SKM-1 (cell line): Measurements from ENCODE around the gene RERG.
"Not testable (repeated sequence)": the region's sequence is repeated elsewhere in the genome, so short reads cannot be mapped to it uniquely, and the experiment has no call there.

Source experiments
- DNase-seq: peaks from one replicate; lab custom pipeline; 2025; ENCODE audit not compliant: unreplicated experiment; lab: John Stamatoyannopoulos, UW

The RERG gene

DNA sequence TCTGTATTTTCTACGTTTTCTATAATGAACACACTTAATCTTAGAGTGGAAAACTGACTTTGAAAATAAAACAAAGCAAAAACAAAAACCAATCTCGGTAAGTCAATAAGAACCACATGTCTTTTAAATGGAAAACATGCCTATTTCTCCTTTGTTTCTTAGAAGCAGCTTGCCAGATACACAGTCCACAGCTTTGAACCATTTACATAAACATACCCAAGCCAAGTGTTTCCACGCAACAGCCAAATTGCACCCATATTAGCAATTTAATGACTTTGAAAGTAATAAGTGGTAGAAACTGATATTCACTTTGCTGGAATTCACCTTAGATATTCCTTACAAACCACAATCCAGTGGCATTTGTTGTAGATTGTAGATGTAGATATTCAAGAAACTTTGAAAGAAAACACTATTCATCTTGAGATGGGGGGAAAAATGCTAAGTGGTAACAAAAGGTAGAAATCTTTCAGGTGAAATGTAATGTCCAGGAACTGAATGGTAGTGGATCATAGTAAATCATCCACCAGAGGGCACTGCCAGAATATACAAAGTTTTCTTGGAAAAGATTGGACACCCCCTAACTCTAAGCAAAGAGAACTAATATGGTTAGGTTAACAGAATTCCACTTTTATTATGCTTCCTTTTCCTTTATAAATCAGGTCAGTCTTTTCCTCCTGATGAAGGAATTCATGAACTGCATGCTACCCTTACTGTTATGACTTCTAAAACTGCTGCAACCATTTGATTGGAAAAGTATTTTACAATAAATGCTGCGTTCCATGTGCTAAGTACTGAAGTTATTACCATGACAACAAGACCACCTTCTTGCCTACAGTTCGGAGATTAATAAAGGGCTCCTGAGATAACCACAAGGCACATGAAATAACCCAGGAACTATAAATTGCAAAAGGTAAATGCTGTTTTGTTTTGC lies 69.8 kb downstream of the RERG start:
- no peak for DNase-seq

DNA sequence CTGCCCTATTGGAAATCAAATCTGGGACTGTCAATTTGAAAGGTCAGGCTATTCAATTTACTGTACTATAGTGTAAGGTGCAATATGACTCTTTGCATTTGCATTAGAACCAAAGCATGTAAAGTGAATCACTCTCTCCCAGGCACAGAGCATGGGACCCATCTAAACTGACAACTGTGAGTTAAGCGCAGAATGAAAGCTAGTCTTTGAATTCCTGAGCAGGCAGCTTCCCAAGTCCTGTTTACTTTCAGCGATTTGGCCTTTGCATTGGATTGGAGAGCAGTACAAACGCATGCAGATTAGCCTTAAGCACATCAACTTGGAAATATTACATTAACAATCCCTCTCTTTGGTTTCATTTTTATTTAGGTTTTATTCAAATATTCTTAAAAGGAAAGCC lies 74.6 kb downstream of the RERG start:
- no peak for DNase-seq

DNA sequence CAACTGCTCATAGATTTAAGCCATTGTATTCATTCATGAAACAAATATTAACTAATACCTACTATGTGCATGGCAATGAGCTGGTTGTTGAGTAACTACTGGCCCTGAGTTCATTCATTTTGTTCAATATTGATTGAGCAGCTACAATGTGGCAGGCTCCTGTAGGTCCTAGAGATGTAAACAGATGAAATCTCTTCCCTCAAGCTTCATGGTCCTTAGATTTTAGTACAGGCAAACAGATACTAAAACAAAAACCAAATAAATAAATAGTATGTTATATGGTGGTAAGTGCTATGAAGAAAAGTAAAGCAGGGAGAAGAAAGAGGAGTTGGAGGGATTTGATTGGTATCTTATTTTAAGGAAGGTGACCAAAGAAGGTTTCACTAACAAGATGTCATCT lies 77.8 kb downstream of the RERG start:
- DNase-seq: no peak

DNA sequence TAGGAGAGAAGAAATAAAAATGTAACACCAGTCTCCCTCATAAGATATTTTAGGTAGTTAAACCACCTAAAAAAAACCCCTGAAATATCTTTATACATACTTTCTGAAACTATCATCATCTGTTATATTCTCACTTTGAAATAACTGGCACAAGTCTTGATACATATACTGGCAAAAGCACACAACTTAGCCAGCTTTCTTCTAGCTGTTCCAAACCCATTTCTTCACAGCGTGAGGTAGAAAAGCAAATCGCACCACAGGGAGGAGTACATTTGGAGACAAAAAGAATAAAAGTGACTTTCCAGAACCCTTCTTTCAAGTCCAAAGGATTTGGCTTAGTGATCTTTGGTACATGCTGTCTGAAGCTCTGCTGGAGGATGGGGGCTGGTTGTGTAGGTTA lies 78.5 kb downstream of the RERG start:
- DNase-seq: no peak

DNA sequence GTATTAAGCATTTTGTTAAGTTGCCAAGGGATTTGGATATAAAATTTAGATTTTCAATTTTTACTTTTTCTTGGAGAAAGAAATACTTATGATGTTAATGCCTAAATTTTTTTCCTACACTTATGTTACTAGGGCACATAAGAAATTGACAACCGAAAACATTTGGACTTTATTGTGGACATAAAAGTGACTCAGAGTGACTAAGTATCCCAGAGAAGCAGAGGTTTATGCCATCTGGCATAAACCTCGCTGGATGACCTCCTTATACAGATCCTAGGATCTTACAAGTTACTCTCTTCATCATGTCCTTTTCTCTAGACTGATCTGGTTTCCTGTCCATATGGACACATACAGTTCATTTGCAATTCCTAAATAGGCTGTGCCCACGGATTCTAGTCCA lies 89.8 kb downstream of the RERG start:
- no peak for DNase-seq

DNA sequence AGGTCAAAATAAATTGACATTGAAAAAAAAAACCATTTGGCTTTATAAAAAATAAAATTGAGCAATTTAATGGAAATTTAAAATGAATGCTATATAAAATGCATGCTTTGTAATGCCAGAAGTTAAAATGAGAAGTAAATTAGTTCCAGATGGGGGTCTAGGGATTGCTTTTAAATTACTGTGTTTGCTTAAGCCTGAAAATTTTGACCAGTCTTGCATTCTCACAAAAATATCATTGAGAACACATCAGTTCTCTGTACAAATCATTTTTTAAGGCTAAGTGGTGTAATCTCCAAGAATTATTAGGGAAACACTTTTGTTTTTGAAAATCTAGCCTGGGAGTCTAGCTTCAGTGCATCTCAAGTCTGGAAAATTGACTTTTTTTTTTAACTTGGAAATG lies 90.7 kb downstream of the RERG start:
- DNase-seq: no peak

DNA sequence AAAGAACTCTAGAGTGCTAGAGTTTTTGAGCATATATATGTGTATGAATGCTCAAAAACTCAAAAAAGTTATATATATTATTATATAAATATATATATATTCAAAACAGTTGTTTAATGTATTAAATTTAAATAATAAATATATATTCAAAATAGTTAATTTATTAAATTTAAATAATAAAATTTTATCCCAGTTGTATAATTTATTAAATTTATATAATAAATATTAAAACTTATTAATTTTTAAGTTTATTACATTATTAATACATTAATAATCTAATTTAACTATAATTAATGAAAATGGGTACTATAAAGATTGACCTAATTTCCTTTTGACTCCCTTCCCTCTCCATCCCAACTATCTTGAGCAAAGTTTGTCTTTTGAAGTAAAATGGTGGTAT lies 97.8 kb downstream of the RERG start:
- DNase-seq: no peak

DNA sequence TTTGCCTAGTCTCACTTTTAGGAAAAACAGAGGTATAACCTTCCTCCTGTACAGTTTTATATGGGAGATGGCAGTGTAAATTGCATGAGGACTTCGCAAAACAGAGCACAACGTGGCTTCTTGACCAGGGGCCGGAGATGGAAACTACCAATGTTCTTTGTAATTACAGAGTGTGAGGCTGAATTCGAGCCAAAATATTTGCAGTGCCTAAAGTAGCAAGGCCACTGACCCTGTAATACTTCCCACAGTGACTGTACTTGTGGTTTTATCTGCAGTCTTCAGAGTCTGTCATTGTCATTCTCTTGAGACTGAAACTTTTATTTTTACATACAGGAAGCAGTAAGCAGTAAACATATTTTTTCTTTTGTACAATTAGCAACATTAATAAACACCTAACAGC lies 98.9 kb downstream of the RERG start:
- no peak for DNase-seq

DNA sequence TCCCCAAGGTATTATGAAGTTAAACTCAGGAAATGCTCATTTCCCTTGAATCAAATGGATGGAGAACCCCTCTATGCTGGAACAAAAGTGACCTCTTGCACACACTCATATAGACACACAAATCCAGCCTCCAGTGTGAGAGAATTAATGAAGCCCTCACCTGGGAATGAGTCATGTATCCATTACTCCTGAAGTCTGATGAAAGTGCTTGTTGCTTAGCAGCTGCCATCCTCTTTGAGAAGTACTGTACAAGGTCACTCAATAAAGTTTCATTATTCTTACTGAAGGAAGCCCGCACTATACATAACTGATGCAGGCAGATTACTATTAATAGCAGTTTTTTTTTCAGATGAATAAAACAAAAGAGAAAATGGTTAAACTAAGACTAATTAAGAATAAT lies 102.3 kb downstream of the RERG start:
- DNase-seq: no peak

DNA sequence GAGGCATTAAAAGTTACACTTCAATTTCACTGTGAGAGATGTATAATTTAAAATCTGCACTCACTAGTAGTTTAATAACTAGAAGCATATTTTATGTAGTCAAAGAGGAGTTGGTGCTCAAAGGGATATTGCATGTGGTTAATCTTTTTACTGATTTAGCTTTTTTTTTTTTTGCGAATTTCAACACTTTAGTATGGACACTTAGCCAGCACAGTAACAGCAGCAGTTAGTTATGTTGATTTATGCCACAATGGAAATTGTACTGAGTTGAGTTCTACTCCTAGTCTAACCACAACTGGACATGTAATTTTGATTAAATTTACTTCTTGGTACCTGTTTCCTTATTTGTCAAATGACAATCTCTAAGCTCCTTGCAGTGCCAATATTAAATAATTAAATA lies 104.2 kb downstream of the RERG start:
- DNase-seq: no peak

DNA sequence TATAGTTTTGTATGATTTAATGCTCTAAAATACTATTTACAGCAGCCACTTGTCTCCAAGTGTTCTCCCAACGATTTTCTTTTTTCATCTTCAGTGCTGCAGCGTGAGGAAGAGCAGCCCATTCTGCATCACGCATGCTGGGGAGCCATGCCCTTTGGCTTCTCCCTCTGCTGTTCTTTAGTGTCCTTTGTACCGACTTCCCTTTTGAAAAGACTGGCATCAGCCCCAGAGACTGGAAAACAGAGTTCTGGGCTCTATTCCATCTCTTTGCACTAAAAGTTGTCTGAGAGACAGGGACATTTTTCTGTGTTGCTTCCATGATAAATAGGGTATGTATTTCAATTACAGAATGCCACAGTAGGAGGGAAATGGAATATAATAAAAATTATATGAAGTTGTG lies 105.1 kb downstream of the RERG start:
- no peak for DNase-seq

DNA sequence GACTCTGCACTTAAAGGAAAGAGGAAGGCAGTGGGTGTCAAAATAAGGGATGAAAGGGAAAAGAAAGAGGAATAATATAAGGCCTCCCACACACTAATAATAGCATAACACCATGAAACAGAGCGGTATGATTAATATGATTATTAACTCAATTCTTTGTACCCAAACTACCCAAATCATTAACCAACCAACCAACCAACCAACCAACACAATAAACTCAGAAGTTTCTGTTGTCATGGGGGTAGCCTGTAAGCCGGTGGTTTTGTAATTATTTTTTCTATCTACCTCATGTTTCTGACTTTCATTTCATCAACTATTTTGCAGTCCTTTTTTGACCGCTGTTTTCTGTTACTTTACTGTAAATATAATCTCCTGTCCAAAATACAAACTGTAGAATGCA lies 105.8 kb downstream of the RERG start:
- DNase-seq: no peak

DNA sequence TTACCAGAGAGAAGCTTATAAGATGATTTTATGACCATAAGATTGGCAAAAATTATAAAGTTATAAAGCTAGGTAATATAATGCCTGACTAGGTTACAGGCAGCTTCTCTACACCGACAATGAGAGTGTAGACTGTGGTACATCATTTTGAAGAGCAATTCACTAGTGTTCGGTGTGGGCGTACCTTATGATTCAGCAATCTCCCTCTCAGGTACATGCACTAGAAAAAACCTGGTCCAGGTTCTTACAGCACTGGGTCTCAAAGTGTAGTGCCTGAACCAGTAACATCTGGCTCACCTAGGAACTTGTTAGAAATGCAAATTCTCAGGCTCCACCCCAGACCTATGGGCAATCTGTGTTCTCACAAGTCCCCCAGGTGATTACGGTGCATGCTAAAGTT lies 106.7 kb downstream of the RERG start:
- no peak for DNase-seq

DNA sequence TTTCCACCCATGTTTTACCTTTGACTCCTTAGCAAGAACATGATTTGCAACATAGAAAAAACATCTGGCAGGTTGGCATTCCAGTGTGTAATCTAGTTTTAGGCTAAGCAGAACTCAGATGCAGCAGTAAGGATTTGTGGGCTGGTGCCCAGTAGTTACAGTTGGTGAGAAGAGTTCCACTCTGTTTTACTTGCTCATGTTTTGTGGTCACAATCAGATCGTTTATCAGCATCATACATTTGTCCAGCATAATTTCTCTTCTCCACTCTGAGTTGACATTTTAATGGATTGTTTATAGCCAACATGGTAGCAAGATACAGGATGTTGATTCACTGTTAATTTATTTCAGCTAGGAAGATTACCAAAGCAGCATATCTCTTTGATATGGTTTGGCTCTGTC lies 128.4 kb downstream of the RERG start:
- no peak for DNase-seq

DNA sequence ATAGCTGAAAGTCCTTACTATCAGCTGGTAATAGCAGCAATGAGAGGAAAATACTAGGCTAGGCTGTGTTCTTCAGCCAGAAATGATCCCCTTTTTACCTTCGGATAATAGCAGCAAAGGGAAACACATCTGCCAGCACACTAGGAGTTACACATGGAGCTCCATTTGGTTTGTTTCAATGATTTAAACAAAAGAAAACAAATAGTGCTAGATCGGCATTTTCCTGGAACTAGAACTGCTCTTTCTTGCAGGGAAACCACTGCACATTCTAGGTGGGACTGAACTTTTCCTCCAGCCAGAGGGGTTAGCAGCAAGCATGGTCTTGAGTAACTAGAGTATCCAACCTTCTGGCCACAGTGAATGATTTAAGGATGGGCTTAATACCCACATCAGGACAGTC lies 130.8 kb downstream of the RERG start:
- DNase-seq: no peak

DNA sequence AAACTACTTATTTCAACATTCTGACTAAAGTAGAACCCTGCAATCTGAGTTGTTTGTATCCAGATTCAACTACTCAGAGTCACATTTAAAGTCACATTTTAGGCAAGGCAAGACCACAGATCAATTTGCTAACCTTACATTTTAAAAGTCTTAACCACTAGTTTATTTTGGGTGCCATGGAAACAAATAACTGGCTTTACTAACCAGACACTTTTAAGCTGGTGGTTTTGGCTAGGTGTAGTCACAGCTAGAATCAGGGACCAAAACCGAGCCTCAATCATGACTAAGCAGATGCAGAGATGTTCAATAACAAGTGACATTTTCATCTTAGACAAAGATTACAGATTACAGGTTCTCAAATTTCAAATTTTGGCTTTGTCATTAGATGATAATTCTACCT lies 133.1 kb downstream of the RERG start:
- DNase-seq: no peak

DNA sequence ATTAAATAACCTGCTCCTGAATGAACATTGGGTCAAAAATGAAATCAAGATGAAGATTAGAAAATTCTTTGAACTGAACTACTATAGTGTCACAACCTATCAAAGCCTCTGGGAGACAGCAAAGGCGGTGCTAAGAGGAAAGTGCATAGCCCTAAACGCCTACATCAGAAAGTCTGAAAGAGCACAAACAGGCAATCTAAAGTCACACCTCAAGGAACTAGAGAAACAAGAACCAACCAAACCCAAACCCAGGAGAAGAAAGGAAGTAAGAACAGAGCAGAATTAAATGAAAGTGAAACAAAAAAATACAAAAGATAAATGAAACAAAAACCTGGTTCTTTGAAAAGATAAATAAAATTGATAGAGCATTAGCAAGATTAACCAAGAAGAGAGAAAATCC lies 143.5 kb downstream of the RERG start:
- DNase-seq: not testable (repeated sequence)

DNA sequence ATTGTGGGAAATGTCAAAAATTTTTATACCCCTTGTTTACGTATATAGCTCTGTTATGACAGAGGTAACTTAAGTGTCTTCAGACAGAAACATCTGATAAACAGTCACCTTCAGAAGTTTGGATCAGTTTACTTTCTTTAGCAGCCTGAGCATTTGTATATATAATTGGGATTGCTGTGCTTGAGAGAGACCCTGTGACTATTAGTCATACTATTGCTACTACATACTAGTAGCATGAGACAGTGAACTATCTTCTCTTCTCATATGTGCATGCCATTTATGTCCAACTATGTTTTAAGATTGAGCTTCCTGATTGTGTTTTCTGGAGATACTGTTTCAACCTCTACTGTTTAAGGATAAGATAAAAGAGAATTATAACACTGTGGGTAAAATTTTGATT lies 146.9 kb downstream of the RERG start:
- no peak for DNase-seq

DNA sequence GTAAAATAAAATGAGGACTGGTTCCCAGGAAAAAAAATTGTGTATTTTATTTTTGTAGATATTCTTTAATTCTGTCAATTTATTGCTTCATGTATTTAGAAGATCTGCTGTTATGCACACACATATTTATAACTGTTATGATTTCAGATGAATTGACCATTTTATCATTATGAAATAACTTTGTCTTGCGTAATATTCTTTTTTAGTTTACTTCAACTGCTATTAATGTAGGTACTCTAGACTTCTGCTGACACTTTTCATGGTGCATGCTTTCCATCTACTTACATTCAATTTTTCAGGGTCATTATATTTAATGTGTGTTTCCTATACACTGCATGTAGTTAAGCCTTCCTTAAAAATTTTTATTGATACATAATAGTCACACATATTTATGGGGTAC lies 162.1 kb downstream of the RERG start:
- no peak for DNase-seq
